Uterus (tissue), 4 donors: ENCODE data around the gene DLK2. TPM values are rescaled to one million over a fixed set of nuclear protein-coding genes. Genes with fewer than 3 reads are reported as not detected.

ENCODE experiments used
- DNase-seq, 2 donors: peaks; one replicate each; pipeline ENCODE4 v3.0.0-alpha.2; 2019 to 2020
- H3K27ac ChIP-seq, 2 donors: fragments of 200-600 bp; sonication (generic); 1 replicate in 1 of 2; 2 replicates in 1 of 2; pipeline ENCODE4 v1.5.1; 2016 to 2018
- H3K27me3 ChIP-seq, 2 donors: fragments of 200-600 bp; sonication (generic); one replicate each; pipeline ENCODE4 v1.5.1; 2018 to 2019; ENCODE audit warnings: control low read depth in 1 of 2
- H3K36me3 ChIP-seq, 2 donors: fragments of 200-600 bp; sonication (generic); one replicate each; pipeline ENCODE4 v1.5.1; 2019; ENCODE audit warnings: control low read depth in 1 of 2
- H3K4me1 ChIP-seq, 2 donors: fragments of 200-600 bp; sonication (generic); one replicate each; pipeline ENCODE4 v1.5.1; 2018 to 2019; ENCODE audit warnings: control low read depth in 1 of 2
- H3K4me3 ChIP-seq, 2 donors: fragments of 200-600 bp; sonication (generic); 1 replicate in 1 of 2; 2 replicates in 1 of 2; pipeline ENCODE4 v1.5.1; 2018 to 2019; ENCODE audit warnings: mild to moderate bottlenecking in 1 of 2
- H3K9me3 ChIP-seq, 2 donors: fragments of 200-600 bp; sonication (generic); one replicate each; pipeline ENCODE4 v1.5.1; 2019; ENCODE audit warnings: control low read depth in 1 of 2
- POLR2A ChIP-seq, 2 donors: fragments of 450-650 bp; IDR thresholded peaks; one replicate each; pipeline ENCODE4 v1.6.1; 2016; ENCODE audit warnings: antibody characterized with exemption in 2 of 2, mild to moderate bottlenecking in 1 of 2, moderate library complexity in 1 of 2
- intact Hi-C: fragments of 100-400 bp; cut with DNase I; formaldehyde crosslinking; loops from one replicate; pipeline ENCODE4 v1.15.1; 2023; ENCODE audit warnings: low total_unique reads
- total RNA-seq, 4 donors: library from RNA; depleted of rRNA in 3 of 4; stranded (reverse); fragments of >200 nt in 3 of 4; gene quantifications; one replicate each; pipeline versions ENCODE4 v1.1.0 to v1.2.4, GENCODE V29; 2014 to 2023
- TF ChIP-seq, protein P1 (sequence below), 4 experiments: fragments of 200-600 bp in 2 of 4; fragments of 450-650 bp in 2 of 4; sonication (generic) in 2 of 4; IDR thresholded peaks; one replicate each; pipeline ENCODE4 v1.5.1; 2016 to 2019; ENCODE audit warnings: antibody characterized with exemption in 4 of 4, mild to moderate bottlenecking in 2 of 4, moderate library complexity in 1 of 4
- donor health status: DM: yes; HTN: yes; CAD: no.

DLK2 gene
- total RNA-seq, 4 donors from 2014 or later = 1.9 to 3.3 TPM; not detected in 2

DNA sequence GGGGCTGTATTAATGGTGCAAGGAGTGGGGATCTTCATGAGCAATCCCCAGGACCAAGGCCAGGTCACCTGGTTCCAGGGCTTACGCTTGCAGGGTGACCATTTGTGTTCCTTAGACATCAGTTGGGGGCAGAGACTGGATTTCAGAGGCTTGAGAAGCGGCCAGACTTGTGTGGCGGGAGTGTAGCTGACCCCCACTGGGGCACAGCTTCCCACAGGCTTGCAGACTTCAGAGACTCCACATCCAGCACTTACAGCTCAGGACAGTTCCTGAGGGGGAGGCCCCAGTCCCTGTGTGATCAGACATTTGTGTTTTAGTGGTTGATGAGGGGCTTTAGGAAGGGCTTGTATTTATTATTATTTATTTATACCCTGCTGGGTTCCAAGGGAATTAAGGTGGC lies 37.3 kb upstream of the DLK2 start:
- peak overlapping the region in 1 of 2 donors; percentile 8 for H3K27ac ChIP-seq
- no peak overlapping the region for H3K4me3 ChIP-seq
- H3K4me1 ChIP-seq = peaks cover 0 to 21% of the 10 kb centered on the region in 2 donors
- no peaks in the 10 kb centered on the region for H3K9me3 ChIP-seq
- no peak for DNase-seq
- no peaks in the 10 kb centered on the region for H3K27me3 ChIP-seq
- TF ChIP-seq, protein P1, sequence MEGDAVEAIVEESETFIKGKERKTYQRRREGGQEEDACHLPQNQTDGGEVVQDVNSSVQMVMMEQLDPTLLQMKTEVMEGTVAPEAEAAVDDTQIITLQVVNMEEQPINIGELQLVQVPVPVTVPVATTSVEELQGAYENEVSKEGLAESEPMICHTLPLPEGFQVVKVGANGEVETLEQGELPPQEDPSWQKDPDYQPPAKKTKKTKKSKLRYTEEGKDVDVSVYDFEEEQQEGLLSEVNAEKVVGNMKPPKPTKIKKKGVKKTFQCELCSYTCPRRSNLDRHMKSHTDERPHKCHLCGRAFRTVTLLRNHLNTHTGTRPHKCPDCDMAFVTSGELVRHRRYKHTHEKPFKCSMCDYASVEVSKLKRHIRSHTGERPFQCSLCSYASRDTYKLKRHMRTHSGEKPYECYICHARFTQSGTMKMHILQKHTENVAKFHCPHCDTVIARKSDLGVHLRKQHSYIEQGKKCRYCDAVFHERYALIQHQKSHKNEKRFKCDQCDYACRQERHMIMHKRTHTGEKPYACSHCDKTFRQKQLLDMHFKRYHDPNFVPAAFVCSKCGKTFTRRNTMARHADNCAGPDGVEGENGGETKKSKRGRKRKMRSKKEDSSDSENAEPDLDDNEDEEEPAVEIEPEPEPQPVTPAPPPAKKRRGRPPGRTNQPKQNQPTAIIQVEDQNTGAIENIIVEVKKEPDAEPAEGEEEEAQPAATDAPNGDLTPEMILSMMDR (IDR thresholded peaks at IDR 0.05) = no peak
- no peak for TF ChIP-seq POLR2A (IDR thresholded peaks at IDR 0.05)
- intact Hi-C loops = loop anchor here (10.0 kb wide), 1 partner anchor 128 kb away; the partner anchor contains the start of gene ZNF318
- no peaks in the 10 kb centered on the region for H3K36me3 ChIP-seq

- Histone ChIP-seq H3K27me3 (no peaks in the 10 kb centered on the region), H3K27ac (peak overlapping the region in 1 of 2 donors; percentile 8), H3K36me3 (no peaks in the 10 kb centered on the region), H3K4me3 (no peak overlapping the region), H3K4me1 (peaks cover 0 to 21% of the 10 kb centered on the region in 2 donors), H3K9me3 (no peaks in the 10 kb centered on the region)
- TF ChIP-seq POLR2A (IDR thresholded peaks at IDR 0.05) = no peak
- TF ChIP-seq, protein P1 (IDR thresholded peaks at IDR 0.05) = no peak
- peak; percentile 72 to 76 for DNase-seq
- intact Hi-C loops = loop anchor here (10.0 kb wide), 1 partner anchor 127 kb away; the partner anchor contains the start of gene ZNF318
Observed at GRCh38 chr6:43491750-43492661, 36.7 kb upstream of the DLK2 start.

DNA sequence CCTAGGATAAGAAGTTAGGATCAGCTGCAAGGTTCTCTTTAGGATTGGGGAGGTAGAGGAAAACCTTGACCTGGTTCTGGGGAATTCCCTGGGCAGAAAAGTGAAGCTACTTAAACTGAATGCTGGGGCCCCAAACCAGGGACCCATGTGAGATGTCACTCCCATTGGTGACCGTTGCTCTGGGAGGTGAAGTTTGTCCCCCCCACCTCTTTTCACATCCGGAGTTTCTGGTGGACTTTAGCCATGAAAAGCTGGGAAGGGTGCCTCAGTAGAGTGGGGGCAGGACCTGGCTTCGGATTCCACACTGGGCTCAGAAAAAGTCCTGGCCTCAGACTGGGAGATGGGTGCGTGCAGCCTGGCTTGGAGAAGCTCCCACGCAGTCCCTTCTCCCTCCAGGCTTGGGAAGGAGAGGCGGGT lies 35.2 kb upstream of the DLK2 start:
- H3K27me3 ChIP-seq = no peaks in the 10 kb centered on the region
- H3K9me3 ChIP-seq = no peaks in the 10 kb centered on the region
- no peak overlapping the region for H3K4me3 ChIP-seq
- no peak overlapping the region for H3K27ac ChIP-seq
- no peak for DNase-seq
- H3K4me1 ChIP-seq = peaks cover 0 to 21% of the 10 kb centered on the region in 2 donors
- intact Hi-C loops = loop anchor here (10.0 kb wide), 1 partner anchor 126 kb away; the partner anchor contains the start of gene ZNF318
- no peak for TF ChIP-seq POLR2A (IDR thresholded peaks at IDR 0.05)
- TF ChIP-seq, protein P1 (IDR thresholded peaks at IDR 0.05) = no peak
- no peaks in the 10 kb centered on the region for H3K36me3 ChIP-seq

DNA sequence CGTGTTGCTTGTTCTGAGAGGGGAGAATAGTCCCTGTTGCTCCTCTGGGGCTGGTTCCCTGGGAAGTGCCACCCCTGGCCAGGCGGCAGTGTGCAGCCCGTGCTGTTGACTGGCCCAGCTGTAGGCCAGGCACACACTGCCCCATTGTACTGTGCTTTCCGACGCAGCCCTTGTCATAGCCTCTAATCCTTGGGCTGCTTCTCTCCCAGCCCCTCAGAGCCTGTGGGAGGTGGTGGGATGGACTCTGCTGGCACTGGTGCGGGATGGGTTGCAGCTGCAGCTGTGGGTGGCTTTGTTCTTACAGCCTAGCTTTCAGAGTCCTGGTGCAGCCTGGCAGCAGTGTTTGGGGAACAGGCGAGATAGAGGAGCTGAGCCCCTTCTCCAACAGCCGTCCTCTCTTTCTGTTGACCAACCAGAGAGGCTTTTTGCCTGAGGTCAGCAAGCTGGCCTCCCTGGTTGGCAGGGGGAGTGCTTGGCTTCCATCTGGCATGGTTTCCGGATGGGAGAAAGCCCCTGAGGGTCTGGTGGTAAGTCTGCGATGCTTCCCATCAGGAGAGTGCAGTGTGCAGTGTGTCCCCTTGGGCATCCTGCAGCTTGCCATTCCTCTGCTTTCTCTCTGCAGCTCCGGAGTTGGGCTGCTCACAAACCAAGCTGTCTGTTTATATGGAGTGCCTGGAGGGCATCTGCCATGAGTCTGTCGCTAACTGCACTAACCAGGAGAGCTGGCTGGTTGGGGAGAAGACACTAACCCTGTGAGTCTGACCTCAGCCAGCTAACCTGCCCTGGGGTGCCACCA lies 34.1 kb upstream of the DLK2 start:
- no peak for DNase-seq
- no peaks in the 10 kb centered on the region for H3K9me3 ChIP-seq
- no peaks in the 10 kb centered on the region for H3K36me3 ChIP-seq
- TF ChIP-seq, protein P1 (IDR thresholded peaks at IDR 0.05) = no peak
- TF ChIP-seq POLR2A (IDR thresholded peaks at IDR 0.05) = no peak
- intact Hi-C loops = loop anchor here (10.0 kb wide), 1 partner anchor 125 kb away; the partner anchor contains the start of gene ZNF318
- H3K27ac ChIP-seq = no peak overlapping the region
- H3K27me3 ChIP-seq = no peaks in the 10 kb centered on the region
- H3K4me3 ChIP-seq = no peak overlapping the region
- peaks cover 0 to 13% of the 10 kb centered on the region in 2 donors for H3K4me1 ChIP-seq
